NK-92 treated with Interleukin-12 subunit alpha and Interleukin-12 subunit beta, amount 100 ng/mL, for 24 hours (cell line): ENCODE measurements around the gene C2CD2.
"Not testable (repeated sequence)": the region's sequence is repeated elsewhere in the genome, so short reads cannot be mapped to it uniquely, and the experiment has no call there.

Source experiments
- DNase-seq: peaks from one replicate; lab custom pipeline; 2025; lab: John Stamatoyannopoulos, UW

The C2CD2 gene

GRCh38 chr21:41974752-41975053, 20.9 kb upstream of the C2CD2 start:
- DNase-seq: no peak

GRCh38 chr21:41973861-41974751, 20.3 kb upstream of the C2CD2 start:
- DNase-seq: no peak

- no peak for DNase-seq
Measured at GRCh38 chr21:41973427-41973831, 19.6 kb upstream of the C2CD2 start.

- no peak for DNase-seq
Measured at GRCh38 chr21:41972511-41973205, 18.8 kb upstream of the C2CD2 start.

- no peak for DNase-seq
Measured at GRCh38 chr21:41971891-41972290, 18.1 kb upstream of the C2CD2 start.

- DNase-seq: no peak
Measured at GRCh38 chr21:41970751-41971653, 17.2 kb upstream of the C2CD2 start.

- no peak for DNase-seq
Measured at GRCh38 chr21:41970106-41970391, 16.2 kb upstream of the C2CD2 start.

GRCh38 chr21:41967708-41968107, 13.9 kb upstream of the C2CD2 start:
- DNase-seq: no peak

GRCh38 chr21:41966872-41967621, 13.2 kb upstream of the C2CD2 start:
- DNase-seq: no peak

- DNase-seq: no peak
Measured at GRCh38 chr21:41966041-41966833, 12.4 kb upstream of the C2CD2 start.

GRCh38 chr21:41965461-41966013, 11.7 kb upstream of the C2CD2 start:
- DNase-seq: no peak

- DNase-seq: no peak
Measured at GRCh38 chr21:41965045-41965444, 11.2 kb upstream of the C2CD2 start.

- no peak for DNase-seq
Measured at GRCh38 chr21:41964171-41964570, 10.4 kb upstream of the C2CD2 start.

- no peak for DNase-seq
Measured at GRCh38 chr21:41962425-41962966, 8.7 kb upstream of the C2CD2 start.

GRCh38 chr21:41961753-41962152, 7.9 kb upstream of the C2CD2 start:
- no peak for DNase-seq

GRCh38 chr21:41961282-41961701, 7.5 kb upstream of the C2CD2 start:
- no peak for DNase-seq

GRCh38 chr21:41960386-41960785, 6.6 kb upstream of the C2CD2 start:
- DNase-seq: no peak

- DNase-seq: not testable (repeated sequence)
Measured at GRCh38 chr21:41959697-41960096, 5.9 kb upstream of the C2CD2 start.

GRCh38 chr21:41958886-41959563, 5.2 kb upstream of the C2CD2 start:
- DNase-seq: no peak
